ENCODE measurements around the gene SLC2A13.

The SLC2A13 gene

DNA sequence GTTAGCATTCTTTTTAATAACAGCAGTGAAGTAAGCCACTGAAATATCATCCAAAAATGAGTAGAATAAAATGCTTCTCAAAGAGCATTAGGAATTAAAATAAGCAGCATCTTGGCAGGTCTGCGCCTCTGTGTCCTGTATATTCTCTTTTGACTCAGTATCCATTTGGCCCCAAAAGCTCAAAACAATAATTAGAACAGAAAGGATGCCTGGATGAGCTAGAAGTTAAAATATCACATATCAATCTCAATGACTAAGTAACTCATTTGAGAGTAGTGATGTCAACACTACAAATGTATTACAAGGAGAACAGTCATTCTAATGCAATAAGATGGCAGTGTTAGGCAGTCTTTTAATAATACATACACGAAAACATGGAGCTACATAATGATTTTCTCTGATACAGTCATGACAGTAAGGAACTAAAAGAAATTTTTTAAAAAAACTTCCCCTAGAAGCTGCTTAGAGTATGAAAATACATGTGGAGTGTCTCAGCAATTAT is 325.4 kb downstream of the SLC2A13 start:
- ATAC-seq (ENCODE audit: low read depth) (no peak), DNase-seq (ENCODE audit: low spot score) (no peak)
- H3K4me1 ChIP-seq (ENCODE audit: insufficient read depth, poor library complexity, severe bottlenecking): no peaks in the 10 kb centered on the region
- TF ChIP-seq, protein P1, sequence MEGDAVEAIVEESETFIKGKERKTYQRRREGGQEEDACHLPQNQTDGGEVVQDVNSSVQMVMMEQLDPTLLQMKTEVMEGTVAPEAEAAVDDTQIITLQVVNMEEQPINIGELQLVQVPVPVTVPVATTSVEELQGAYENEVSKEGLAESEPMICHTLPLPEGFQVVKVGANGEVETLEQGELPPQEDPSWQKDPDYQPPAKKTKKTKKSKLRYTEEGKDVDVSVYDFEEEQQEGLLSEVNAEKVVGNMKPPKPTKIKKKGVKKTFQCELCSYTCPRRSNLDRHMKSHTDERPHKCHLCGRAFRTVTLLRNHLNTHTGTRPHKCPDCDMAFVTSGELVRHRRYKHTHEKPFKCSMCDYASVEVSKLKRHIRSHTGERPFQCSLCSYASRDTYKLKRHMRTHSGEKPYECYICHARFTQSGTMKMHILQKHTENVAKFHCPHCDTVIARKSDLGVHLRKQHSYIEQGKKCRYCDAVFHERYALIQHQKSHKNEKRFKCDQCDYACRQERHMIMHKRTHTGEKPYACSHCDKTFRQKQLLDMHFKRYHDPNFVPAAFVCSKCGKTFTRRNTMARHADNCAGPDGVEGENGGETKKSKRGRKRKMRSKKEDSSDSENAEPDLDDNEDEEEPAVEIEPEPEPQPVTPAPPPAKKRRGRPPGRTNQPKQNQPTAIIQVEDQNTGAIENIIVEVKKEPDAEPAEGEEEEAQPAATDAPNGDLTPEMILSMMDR (IDR thresholded peaks at IDR 0.05; ENCODE audit: poor library complexity, severe bottlenecking): no peak
- no peaks in the 10 kb centered on the region for H3K27me3 ChIP-seq (ENCODE audit: insufficient read depth, poor library complexity, severe bottlenecking)
- H3K36me3 ChIP-seq (ENCODE audit: low read depth): no peaks in the 10 kb centered on the region
- H3K4me3 ChIP-seq (ENCODE audit: severe bottlenecking): no peak overlapping the region
- H3K9me3 ChIP-seq (ENCODE audit: severe bottlenecking): no peaks in the 10 kb centered on the region
- no peak overlapping the region for H3K27ac ChIP-seq (ENCODE audit: poor library complexity, severe bottlenecking)

DNA sequence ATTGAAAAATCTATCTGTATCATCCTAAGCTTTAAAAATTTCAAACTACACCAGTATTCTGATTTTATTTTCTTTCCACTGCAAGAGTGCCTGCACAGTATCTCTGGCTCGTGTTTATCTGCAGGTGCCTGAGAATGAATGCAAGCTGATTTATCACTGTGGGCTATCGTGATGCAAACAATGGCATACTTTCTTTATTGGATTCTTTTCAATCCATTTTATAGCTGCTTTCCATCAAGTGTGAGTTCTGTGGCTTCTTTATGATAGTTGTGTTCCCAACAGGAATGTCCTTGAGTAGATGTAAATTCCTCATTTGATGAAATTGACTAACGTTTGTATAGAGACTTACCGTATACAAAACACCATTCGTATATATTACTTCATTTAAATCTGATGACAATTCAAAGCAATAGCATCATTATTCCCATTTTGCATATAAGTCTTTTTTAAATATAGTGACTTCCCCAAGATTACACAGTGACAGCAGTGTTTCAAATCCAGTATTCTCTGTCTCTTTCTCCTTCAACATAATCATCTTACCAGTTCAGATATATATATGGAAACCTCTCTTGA is 326.0 kb downstream of the SLC2A13 start:
- no peak overlapping the region for H3K4me3 ChIP-seq (ENCODE audit: severe bottlenecking)
- H3K36me3 ChIP-seq (ENCODE audit: low read depth): no peaks in the 10 kb centered on the region
- H3K27ac ChIP-seq (ENCODE audit: poor library complexity, severe bottlenecking): no peak overlapping the region
- H3K27me3 ChIP-seq (ENCODE audit: insufficient read depth, poor library complexity, severe bottlenecking): no peaks in the 10 kb centered on the region
- H3K9me3 ChIP-seq (ENCODE audit: severe bottlenecking): no peaks in the 10 kb centered on the region
- H3K4me1 ChIP-seq (ENCODE audit: insufficient read depth, poor library complexity, severe bottlenecking): no peaks in the 10 kb centered on the region
- ATAC-seq (ENCODE audit: low read depth) (no peak), DNase-seq (ENCODE audit: low spot score) (no peak)
- TF ChIP-seq, protein P1 (IDR thresholded peaks at IDR 0.05; ENCODE audit: poor library complexity, severe bottlenecking): no peak

DNA sequence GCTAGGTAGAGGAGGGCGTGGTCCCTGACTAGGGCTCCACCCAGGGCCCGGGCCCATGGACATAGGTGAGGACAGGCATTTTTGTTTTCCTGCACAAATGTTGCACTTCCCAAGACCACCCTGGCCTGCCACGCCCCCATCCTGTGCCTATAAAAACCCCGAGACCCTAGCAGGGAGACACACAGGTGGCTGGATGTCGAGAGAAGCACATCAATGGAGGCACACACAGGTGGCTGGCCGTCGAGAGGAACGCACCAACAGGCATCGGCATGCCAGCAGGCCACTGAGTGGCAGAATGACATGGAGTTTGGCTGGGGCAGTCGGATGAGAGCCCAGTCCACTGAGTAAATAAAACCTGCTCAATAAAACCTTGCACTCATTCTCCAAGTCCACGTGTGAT is 328.4 kb downstream of the SLC2A13 start:
- H3K27ac ChIP-seq (ENCODE audit: poor library complexity, severe bottlenecking): no peak overlapping the region
- no peaks in the 10 kb centered on the region for H3K4me1 ChIP-seq (ENCODE audit: insufficient read depth, poor library complexity, severe bottlenecking)
- ATAC-seq (ENCODE audit: low read depth) (no peak), DNase-seq (ENCODE audit: low spot score) (no peak)
- H3K9me3 ChIP-seq (ENCODE audit: severe bottlenecking): no peaks in the 10 kb centered on the region
- no peak overlapping the region for H3K4me3 ChIP-seq (ENCODE audit: severe bottlenecking)
- no peaks in the 10 kb centered on the region for H3K27me3 ChIP-seq (ENCODE audit: insufficient read depth, poor library complexity, severe bottlenecking)
- H3K36me3 ChIP-seq (ENCODE audit: low read depth): no peaks in the 10 kb centered on the region
- TF ChIP-seq, protein P1 (IDR thresholded peaks at IDR 0.05; ENCODE audit: poor library complexity, severe bottlenecking): no peak

DNA sequence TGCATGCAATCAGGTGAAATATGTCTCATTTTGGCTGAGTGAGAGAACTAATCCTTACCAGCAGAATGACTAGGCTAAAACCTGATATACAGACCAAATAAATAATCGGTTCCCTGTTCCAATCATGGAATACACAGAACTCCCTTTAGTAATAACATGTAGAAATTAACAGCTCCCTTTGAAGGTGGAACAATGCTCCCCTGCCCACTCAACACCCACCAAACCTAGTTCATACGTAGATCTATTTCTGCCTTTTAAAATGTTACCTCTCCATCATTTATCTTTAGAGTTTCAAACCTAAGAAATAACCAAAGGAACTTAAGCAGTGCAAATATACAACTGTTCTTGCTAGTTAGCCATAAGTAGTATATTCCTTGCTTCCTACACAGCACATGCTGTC is 332.6 kb downstream of the SLC2A13 start:
- Histone ChIP-seq H3K9me3 (ENCODE audit: severe bottlenecking) (no peaks in the 10 kb centered on the region), H3K27me3 (ENCODE audit: insufficient read depth, poor library complexity, severe bottlenecking) (no peaks in the 10 kb centered on the region), H3K4me1 (ENCODE audit: insufficient read depth, poor library complexity, severe bottlenecking) (no peaks in the 10 kb centered on the region), H3K27ac (ENCODE audit: poor library complexity, severe bottlenecking) (no peak overlapping the region), H3K36me3 (ENCODE audit: low read depth) (no peaks in the 10 kb centered on the region), H3K4me3 (ENCODE audit: severe bottlenecking) (no peak overlapping the region)
- TF ChIP-seq, protein P1 (IDR thresholded peaks at IDR 0.05; ENCODE audit: poor library complexity, severe bottlenecking): no peak
- ATAC-seq (ENCODE audit: low read depth): no peak
- DNase-seq (ENCODE audit: low spot score): no peak

DNA sequence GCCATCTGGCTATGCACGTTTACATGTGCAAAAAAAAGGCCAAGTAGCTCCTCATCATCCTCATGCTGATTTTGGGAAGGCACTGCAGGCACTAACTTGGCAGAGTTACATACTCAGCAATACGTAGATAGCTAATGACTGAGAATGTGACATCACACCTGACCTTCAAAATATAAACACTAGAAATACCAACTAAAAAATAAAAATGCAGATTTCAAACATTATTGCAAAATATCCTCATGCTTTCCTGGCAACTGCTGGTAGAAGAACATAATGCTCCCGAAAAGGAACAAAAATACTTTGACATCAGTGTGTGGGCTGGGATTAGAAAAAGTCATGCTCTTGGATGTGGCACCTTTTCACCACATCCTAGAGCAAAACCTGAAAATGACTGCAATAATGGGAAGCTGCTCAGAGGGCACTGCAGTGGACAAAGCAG is 333.0 kb downstream of the SLC2A13 start:
- TF ChIP-seq, protein P1 (IDR thresholded peaks at IDR 0.05; ENCODE audit: poor library complexity, severe bottlenecking): no peak
- H3K4me1 ChIP-seq (ENCODE audit: insufficient read depth, poor library complexity, severe bottlenecking): no peaks in the 10 kb centered on the region
- no peak overlapping the region for H3K27ac ChIP-seq (ENCODE audit: poor library complexity, severe bottlenecking)
- no peaks in the 10 kb centered on the region for H3K9me3 ChIP-seq (ENCODE audit: severe bottlenecking)
- no peak overlapping the region for H3K4me3 ChIP-seq (ENCODE audit: severe bottlenecking)
- ATAC-seq (ENCODE audit: low read depth) (no peak), DNase-seq (ENCODE audit: low spot score) (no peak)
- no peaks in the 10 kb centered on the region for H3K36me3 ChIP-seq (ENCODE audit: low read depth)
- no peaks in the 10 kb centered on the region for H3K27me3 ChIP-seq (ENCODE audit: insufficient read depth, poor library complexity, severe bottlenecking)
